NCI-H1436 treated with DMSO at 0.1 percent for 48 hours (cell line): ENCODE data around the gene CCDC91.

Experiments used
- DNase-seq: peaks from one replicate; lab custom pipeline; 2025; lab: John Stamatoyannopoulos, UW

CCDC91 gene

GRCh38 chr12:28582672-28583376 is 392.6 kb downstream of the CCDC91 start:
- no peak for DNase-seq

DNA sequence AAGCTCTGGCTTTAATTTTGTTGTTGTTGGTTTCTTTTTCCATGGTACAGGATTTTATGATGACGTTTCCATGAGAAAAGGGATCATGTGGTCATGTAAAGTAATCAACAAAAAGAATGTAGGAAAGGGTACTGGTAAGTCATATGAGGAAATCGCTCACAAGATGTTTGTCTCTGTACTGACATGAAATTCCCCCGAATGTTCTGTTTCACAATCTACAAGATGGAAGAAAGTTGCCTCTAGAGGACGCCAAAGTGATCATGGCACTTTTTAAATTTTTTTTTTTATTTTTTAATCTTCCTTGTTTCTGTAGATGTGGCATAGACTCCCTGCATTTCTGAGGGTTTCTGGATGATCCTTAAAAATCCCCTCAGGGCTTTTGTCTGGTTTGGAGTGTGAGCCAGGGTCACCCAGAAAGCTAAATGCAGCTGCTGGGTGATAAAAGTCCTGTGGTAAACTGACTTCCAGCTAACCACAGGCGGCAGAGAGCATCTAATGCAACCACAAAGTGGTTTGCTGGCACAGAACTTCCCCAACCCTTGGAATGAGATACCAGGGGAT is 393.5 kb downstream of the CCDC91 start:
- no peak for DNase-seq

DNA sequence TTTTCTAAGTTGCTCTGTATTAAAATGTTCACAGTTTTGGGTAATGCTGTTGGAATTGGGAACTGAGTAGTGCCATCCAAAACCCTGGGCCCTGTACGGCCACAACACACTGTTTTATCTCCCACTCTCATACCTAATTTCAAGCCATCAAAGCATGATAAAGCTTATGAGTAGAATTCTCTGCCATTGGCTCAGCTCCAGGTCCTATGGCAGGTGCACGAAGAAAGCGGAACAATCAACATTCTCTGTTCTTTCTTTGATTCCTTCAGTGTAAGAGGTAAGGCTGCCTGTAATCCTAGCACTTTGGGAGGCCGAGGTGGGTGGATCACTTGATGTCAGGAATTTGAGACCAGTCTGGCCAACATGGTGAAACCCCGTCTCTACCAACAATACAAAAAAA is 394.9 kb downstream of the CCDC91 start:
- DNase-seq: no peak

- no peak for DNase-seq
Measured at GRCh38 chr12:28586481-28586880, 396.2 kb downstream of the CCDC91 start.

DNA sequence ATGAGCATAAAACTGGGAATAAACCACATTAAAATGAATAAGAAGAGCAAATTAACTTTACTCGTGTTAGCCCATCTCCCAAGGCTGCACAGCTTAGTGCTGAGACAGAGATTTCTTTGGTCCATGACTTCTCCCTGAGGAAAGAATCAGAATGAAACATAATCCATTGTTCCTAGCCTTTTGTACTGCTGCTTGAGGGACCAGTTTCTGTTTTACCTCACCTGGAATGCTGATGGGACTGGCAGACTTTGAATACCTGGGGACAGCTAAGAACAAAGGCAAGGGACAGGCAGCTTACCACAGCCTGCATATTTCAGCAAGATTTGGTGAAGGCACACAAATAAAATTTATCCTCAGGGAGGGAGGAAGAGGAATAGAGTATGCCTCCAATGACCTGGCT is 401.6 kb downstream of the CCDC91 start:
- DNase-seq: no peak
